Nephron (organoid): Measurements from ENCODE around the gene NPHP1.
A peak's percentile ranks its signal among the peaks of the same experiment; 100 is the strongest.
"Not testable (repeated sequence)": the region's sequence is repeated elsewhere in the genome, so short reads cannot be mapped to it uniquely, and the experiment has no call there.

ENCODE experiments used
- H3K27ac Mint-ChIP-seq, 3 experiments: 2 replicates each; pipeline ENCODE4 v1.8.0; 2020; ENCODE audit warnings: mixed read lengths in 3 of 3, mild to moderate bottlenecking in 2 of 3, moderate library complexity in 1 of 3
- H3K27me3 Mint-ChIP-seq: 2 replicates; pipeline ENCODE4 v1.8.0; 2021; ENCODE audit warnings: low read depth, mild to moderate bottlenecking, moderate library complexity, mixed read lengths
- H3K36me3 Mint-ChIP-seq: 2 replicates; pipeline ENCODE4 v1.8.0; 2020; ENCODE audit warnings: low read depth, mixed read lengths
- H3K4me1 Mint-ChIP-seq: 2 replicates; pipeline ENCODE4 v1.8.0; 2020; ENCODE audit warnings: mixed read lengths
- H3K4me3 Mint-ChIP-seq, 3 experiments: 2 replicates each; pipeline ENCODE4 v1.8.0; 2020; ENCODE audit warnings: mild to moderate bottlenecking in 3 of 3, mixed read lengths in 3 of 3, moderate library complexity in 2 of 3
- H3K9me3 Mint-ChIP-seq: 2 replicates; pipeline ENCODE4 v1.8.0; 2020; ENCODE audit warnings: mixed read lengths
- CTCF ChIP-seq, 3 experiments: fragments of 200-600 bp; sonication (generic); IDR thresholded peaks; one replicate each; pipeline ENCODE4 v1.5.0; 2021; ENCODE audit warnings: antibody characterized with exemption in 3 of 3; ENCODE audit not compliant: unreplicated experiment in 3 of 3

Gene NPHP1

GRCh38 chr2:110204408-110205385 lies at the start of gene NPHP1:
NPHP1 (minus strand) TSS chr2:110205013; CDS start chr2:110204968, 45 bp downstream.
- Mint-ChIP-seq H3K9me3 (no peaks in the 10 kb centered on the region), H3K4me3 (peak within 1 kb of the TSS; percentile 89 to 95 (median 94)), H3K27me3 (no peaks in the 10 kb centered on the region), H3K36me3 (no peaks in the 10 kb centered on the region), H3K4me1 (peaks cover 9% of the 10 kb centered on the region), H3K27ac (peak within 1 kb of the TSS in 2 of 3 experiments; percentile 43 to 53)
- TF ChIP-seq CTCF (IDR thresholded peaks at IDR 0.05; ENCODE audit: unreplicated experiment in 3 of 3), result no peak

GRCh38 chr2:110248081-110248795 lies 43.4 kb upstream of the NPHP1 start:
- H3K27me3 Mint-ChIP-seq, result not testable (repeated sequence)

GRCh38 chr2:110245488-110246435 lies 40.9 kb upstream of the NPHP1 start:
- not testable (repeated sequence) for H3K27ac Mint-ChIP-seq, H3K4me3 Mint-ChIP-seq, H3K4me1 Mint-ChIP-seq, H3K36me3 Mint-ChIP-seq, H3K9me3 Mint-ChIP-seq, H3K27me3 Mint-ChIP-seq

More at GRCh38 chr2:110248081-110248795, 43.4 kb upstream of the NPHP1 start:
- H3K4me3 Mint-ChIP-seq, H3K36me3 Mint-ChIP-seq, H3K9me3 Mint-ChIP-seq, H3K4me1 Mint-ChIP-seq, H3K27ac Mint-ChIP-seq: not testable (repeated sequence)

GRCh38 chr2:110243283-110243682 lies 38.5 kb upstream of the NPHP1 start:
- not testable (repeated sequence) for H3K36me3 Mint-ChIP-seq, H3K9me3 Mint-ChIP-seq, H3K4me1 Mint-ChIP-seq, H3K27me3 Mint-ChIP-seq, H3K4me3 Mint-ChIP-seq, H3K27ac Mint-ChIP-seq

- not testable (repeated sequence) for H3K4me3 Mint-ChIP-seq, H3K4me1 Mint-ChIP-seq
Measured at GRCh38 chr2:110234514-110234913, 29.7 kb upstream of the NPHP1 start.

GRCh38 chr2:110229886-110230285 lies 25.1 kb upstream of the NPHP1 start:
- H3K4me1 Mint-ChIP-seq, H3K9me3 Mint-ChIP-seq, H3K36me3 Mint-ChIP-seq, H3K4me3 Mint-ChIP-seq, H3K27ac Mint-ChIP-seq: not testable (repeated sequence)
- peaks cover 12% of the 10 kb centered on the region for H3K27me3 Mint-ChIP-seq

More at GRCh38 chr2:110234514-110234913, 29.7 kb upstream of the NPHP1 start:
- H3K27me3 Mint-ChIP-seq, H3K27ac Mint-ChIP-seq, H3K9me3 Mint-ChIP-seq, H3K36me3 Mint-ChIP-seq: not testable (repeated sequence)

- not testable (repeated sequence) for H3K36me3 Mint-ChIP-seq, H3K4me1 Mint-ChIP-seq, H3K4me3 Mint-ChIP-seq, H3K27ac Mint-ChIP-seq
- peaks cover 12% of the 10 kb centered on the region for H3K9me3 Mint-ChIP-seq
- H3K27me3 Mint-ChIP-seq, result peaks cover 25% of the 10 kb centered on the region
Measured at GRCh38 chr2:110222626-110223025, 17.8 kb upstream of the NPHP1 start.

GRCh38 chr2:110221938-110222337 lies 17.1 kb upstream of the NPHP1 start:
- Mint-ChIP-seq H3K27me3 (peaks cover 23% of the 10 kb centered on the region), H3K9me3 (peaks cover 12% of the 10 kb centered on the region), H3K27ac (no peak overlapping the region), H3K36me3 (no peaks in the 10 kb centered on the region), H3K4me3 (no peak overlapping the region), H3K4me1 (no peaks in the 10 kb centered on the region)
- TF ChIP-seq CTCF (IDR thresholded peaks at IDR 0.05; ENCODE audit: unreplicated experiment in 3 of 3), result no peak
